ENCODE results near the gene EPHB2. TPM values are rescaled to one million over a fixed set of nuclear protein-coding genes. Genes with fewer than 3 reads are reported as not detected.

The EPHB2 gene
- total and polyA plus RNA-seq, 2 of the 13 experiments (the other 11 are each of a cell fraction or from before 2014, with no cell fraction given) = 0.03 to 0.11 TPM

GRCh38 chr1:22941257-22941656 is 230.6 kb downstream of the EPHB2 start:
- no peaks in the 10 kb centered on the region for H3K79me2 ChIP-seq (ENCODE audit: insufficient read depth, low read length)
- no peak overlapping the region for H3K4me2 ChIP-seq (ENCODE audit: low read depth, low read length)
- peaks cover 6% of the 10 kb centered on the region for H3K4me1 ChIP-seq (ENCODE audit: insufficient read depth, low read length)
- intact Hi-C loops (cut with micrococcal nuclease; ENCODE audit: unreplicated experiment) = no loop called here
- DNase-seq (ENCODE audit: low spot score) (no peak), ATAC-seq (no peak), FAIRE-seq (no peak)
- no peaks in the 10 kb centered on the region for H4K20me1 ChIP-seq (ENCODE audit: insufficient read depth, low read length)
- no peak overlapping the region for H3K4me3 ChIP-seq (replicated peaks in 1 of 3; ENCODE audit: insufficient read depth in 1 of 3, low read depth in 2 of 3, low read length in 3 of 3)
- H3K9me3 ChIP-seq (ENCODE audit: low read length) = peaks cover 9% of the 10 kb centered on the region; the same call in 1 of the 2 replicates
- H3K9ac ChIP-seq (ENCODE audit: insufficient read depth, low read depth, low read length) = no peak overlapping the region
- CTCF ChIA-PET (ENCODE audit: low intra/inter-chr PET ratio, low total read pairs) = no interaction called here
- POLR2A ChIA-PET = no interaction called here
- WGBS (ENCODE audit: low lambda C conversion rate) = 21% methylated on average over 2 of the region's 2 CpGs
- no peak overlapping the region for H2AFZ ChIP-seq (ENCODE audit: low read length)
- H3K36me3 ChIP-seq (replicated peaks in 1 of 2; ENCODE audit: control insufficient read depth in 1 of 2, insufficient read depth in 2 of 2, low read length in 2 of 2) = no peaks in the 10 kb centered on the region
- H3K27ac ChIP-seq (ENCODE audit: extremely low read length, insufficient read depth, low read length) = no peak overlapping the region
- in situ Hi-C loops (cut with HindIII; ENCODE audit: extremely low pct_ligation_motif_present, low pct_unique_long_range_greater_than_20kb) = no loop called here
- no TSS peak for BruUV-seq (replicated peaks)
- H3K27me3 ChIP-seq (ENCODE audit: control insufficient read depth in 1 of 2, insufficient read depth in 2 of 2, low read length in 2 of 2) = peaks cover 0 to 1% of the 10 kb centered on the region in 2 experiments; a peak in 1 of 5 replicates
- TF ChIP-seq ZNF251 (CRISPR knock-in tag; IDR thresholded peaks at IDR 0.05) (no peak), SMAD1 (CRISPR knock-in tag; IDR thresholded peaks at IDR 0.05; ENCODE audit: borderline replicate concordance, low read depth) (no peak), CBX2 (IDR thresholded peaks at IDR 0.05; ENCODE audit: low read depth, low read length) (no peak), CBX2 (CRISPR knock-in tag; IDR thresholded peaks at IDR 0.05; ENCODE audit: low read depth) (no peak), ZSCAN29 (CRISPR knock-in tag; conservative IDR thresholded peaks at IDR 0.05) (no peak), ZNF281 (CRISPR knock-in tag; IDR thresholded peaks at IDR 0.05; ENCODE audit: borderline replicate concordance) (no peak), NCOR1 (IDR thresholded peaks at IDR 0.05; ENCODE audit: borderline replicate concordance, low read length) (no peak), MLX (CRISPR knock-in tag; IDR thresholded peaks at IDR 0.05) (no peak), AKAP8 (CRISPR knock-in tag; IDR thresholded peaks at IDR 0.05) (no peak), RFX5 (IDR thresholded peaks at IDR 0.05; ENCODE audit: low read depth, low read length) (no peak), BRD4 (CRISPR knock-in tag; IDR thresholded peaks at IDR 0.05) (no peak), MYPOP (CRISPR knock-in tag; IDR thresholded peaks at IDR 0.05) (no peak)
- TF ChIP-seq, protein P1, sequence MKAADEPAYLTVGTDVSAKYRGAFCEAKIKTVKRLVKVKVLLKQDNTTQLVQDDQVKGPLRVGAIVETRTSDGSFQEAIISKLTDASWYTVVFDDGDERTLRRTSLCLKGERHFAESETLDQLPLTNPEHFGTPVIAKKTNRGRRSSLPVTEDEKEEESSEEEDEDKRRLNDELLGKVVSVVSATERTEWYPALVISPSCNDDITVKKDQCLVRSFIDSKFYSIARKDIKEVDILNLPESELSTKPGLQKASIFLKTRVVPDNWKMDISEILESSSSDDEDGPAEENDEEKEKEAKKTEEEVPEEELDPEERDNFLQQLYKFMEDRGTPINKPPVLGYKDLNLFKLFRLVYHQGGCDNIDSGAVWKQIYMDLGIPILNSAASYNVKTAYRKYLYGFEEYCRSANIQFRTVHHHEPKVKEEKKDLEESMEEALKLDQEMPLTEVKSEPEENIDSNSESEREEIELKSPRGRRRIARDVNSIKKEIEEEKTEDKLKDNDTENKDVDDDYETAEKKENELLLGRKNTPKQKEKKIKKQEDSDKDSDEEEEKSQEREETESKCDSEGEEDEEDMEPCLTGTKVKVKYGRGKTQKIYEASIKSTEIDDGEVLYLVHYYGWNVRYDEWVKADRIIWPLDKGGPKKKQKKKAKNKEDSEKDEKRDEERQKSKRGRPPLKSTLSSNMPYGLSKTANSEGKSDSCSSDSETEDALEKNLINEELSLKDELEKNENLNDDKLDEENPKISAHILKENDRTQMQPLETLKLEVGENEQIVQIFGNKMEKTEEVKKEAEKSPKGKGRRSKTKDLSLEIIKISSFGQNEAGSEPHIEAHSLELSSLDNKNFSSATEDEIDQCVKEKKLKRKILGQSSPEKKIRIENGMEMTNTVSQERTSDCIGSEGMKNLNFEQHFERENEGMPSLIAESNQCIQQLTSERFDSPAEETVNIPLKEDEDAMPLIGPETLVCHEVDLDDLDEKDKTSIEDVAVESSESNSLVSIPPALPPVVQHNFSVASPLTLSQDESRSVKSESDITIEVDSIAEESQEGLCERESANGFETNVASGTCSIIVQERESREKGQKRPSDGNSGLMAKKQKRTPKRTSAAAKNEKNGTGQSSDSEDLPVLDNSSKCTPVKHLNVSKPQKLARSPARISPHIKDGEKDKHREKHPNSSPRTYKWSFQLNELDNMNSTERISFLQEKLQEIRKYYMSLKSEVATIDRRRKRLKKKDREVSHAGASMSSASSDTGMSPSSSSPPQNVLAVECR (CRISPR knock-in tag; IDR thresholded peaks at IDR 0.05; ENCODE audit: borderline replicate concordance) = no peak
- TF ChIP-seq, protein P2, sequence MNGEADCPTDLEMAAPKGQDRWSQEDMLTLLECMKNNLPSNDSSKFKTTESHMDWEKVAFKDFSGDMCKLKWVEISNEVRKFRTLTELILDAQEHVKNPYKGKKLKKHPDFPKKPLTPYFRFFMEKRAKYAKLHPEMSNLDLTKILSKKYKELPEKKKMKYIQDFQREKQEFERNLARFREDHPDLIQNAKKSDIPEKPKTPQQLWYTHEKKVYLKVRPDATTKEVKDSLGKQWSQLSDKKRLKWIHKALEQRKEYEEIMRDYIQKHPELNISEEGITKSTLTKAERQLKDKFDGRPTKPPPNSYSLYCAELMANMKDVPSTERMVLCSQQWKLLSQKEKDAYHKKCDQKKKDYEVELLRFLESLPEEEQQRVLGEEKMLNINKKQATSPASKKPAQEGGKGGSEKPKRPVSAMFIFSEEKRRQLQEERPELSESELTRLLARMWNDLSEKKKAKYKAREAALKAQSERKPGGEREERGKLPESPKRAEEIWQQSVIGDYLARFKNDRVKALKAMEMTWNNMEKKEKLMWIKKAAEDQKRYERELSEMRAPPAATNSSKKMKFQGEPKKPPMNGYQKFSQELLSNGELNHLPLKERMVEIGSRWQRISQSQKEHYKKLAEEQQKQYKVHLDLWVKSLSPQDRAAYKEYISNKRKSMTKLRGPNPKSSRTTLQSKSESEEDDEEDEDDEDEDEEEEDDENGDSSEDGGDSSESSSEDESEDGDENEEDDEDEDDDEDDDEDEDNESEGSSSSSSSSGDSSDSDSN (CRISPR knock-in tag; IDR thresholded peaks at IDR 0.05) = no peak

All from HepG2 (cell line).